ENCODE results near the gene INPP5E. TPM values are rescaled to one million over a fixed set of nuclear protein-coding genes. Genes with fewer than 3 reads are reported as not detected.
A peak's percentile ranks its signal among the peaks of the same experiment; 100 is the strongest.

Gene INPP5E
- total RNA-seq, 1 donor, result 8.3 TPM

DNA sequence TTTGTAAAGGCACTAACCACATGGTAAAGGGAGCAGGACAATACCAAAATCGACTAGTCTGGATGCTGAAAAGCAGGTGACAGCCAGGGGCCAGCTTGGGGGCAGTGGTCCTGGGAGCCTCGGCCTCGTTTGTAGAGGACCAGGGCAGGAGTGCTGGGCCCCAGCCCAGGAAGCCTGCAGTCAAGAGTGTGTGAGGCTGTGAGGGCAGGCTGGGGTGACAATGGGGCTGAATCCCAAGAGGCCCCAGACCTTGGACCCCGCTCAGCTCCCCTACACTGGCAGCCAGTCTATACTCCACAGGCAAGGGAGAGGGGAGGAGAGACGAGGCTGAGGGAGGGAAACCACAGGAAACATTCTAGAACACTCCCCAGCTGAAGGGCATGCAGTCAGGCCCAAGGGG, 2.6 kb upstream of the INPP5E start:
- no peaks in the 10 kb centered on the region for H3K27me3 ChIP-seq (ENCODE audit: insufficient read depth, low read length)
- peaks cover 23% of the 10 kb centered on the region for H3K79me2 ChIP-seq (ENCODE audit: insufficient read depth, low read length)
- no peaks in the 10 kb centered on the region for H3K9me3 ChIP-seq (ENCODE audit: low read depth, low read length)
- no peak for DNase-seq (ENCODE audit: insufficient read length, low spot score, missing footprints)
- TF ChIP-seq, protein P1, sequence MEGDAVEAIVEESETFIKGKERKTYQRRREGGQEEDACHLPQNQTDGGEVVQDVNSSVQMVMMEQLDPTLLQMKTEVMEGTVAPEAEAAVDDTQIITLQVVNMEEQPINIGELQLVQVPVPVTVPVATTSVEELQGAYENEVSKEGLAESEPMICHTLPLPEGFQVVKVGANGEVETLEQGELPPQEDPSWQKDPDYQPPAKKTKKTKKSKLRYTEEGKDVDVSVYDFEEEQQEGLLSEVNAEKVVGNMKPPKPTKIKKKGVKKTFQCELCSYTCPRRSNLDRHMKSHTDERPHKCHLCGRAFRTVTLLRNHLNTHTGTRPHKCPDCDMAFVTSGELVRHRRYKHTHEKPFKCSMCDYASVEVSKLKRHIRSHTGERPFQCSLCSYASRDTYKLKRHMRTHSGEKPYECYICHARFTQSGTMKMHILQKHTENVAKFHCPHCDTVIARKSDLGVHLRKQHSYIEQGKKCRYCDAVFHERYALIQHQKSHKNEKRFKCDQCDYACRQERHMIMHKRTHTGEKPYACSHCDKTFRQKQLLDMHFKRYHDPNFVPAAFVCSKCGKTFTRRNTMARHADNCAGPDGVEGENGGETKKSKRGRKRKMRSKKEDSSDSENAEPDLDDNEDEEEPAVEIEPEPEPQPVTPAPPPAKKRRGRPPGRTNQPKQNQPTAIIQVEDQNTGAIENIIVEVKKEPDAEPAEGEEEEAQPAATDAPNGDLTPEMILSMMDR (IDR thresholded peaks at IDR 0.05; ENCODE audit: extremely low read depth, low read depth, low read length), result no peak
- H3K4me1 ChIP-seq (ENCODE audit: insufficient read depth, low read length), result peaks cover 24% of the 10 kb centered on the region
- peak overlapping the region; percentile 14 for H3K27ac ChIP-seq (ENCODE audit: low read depth, low read length)
- H3K36me3 ChIP-seq (ENCODE audit: insufficient read depth, low read length), result peaks cover 74% of the 10 kb centered on the region
- no peak overlapping the region for H3K4me3 ChIP-seq (ENCODE audit: insufficient read depth, low read length)
- no peak overlapping the region for H3K4me2 ChIP-seq (ENCODE audit: insufficient read depth, low read length)
- H4K20me1 ChIP-seq (ENCODE audit: insufficient read depth, low read length), result peaks cover 65% of the 10 kb centered on the region
- H2AFZ ChIP-seq (ENCODE audit: low read length), result no peak overlapping the region

DNA sequence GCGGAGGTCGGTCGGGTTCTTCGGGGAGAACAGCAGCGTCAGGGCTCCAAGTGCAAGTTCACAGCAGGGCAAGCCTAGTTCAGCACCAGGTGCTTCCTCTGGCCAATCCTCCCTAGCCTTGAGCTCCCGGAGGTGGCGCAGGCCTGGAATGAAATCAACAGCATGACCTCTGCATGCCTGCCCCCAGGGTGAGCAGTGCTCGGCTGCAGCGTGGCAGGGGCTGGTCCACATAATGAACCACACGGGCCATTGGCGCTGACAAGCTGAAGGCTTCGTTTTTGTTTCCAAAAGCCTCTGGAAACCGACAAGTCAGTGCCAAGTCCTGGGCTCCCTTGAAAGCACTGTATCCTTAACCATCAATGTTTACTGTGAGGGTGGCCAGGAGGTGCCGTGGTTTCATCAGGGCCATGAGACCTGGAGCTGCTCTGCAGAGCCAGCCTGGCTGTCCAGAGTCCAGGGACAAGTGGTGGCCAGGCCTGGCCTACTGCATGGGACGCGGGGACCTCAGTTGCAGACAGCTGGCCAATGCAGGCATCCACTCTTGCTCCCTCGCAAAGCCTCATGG, 2.1 kb upstream of the INPP5E start:
- no peak overlapping the region for H3K4me2 ChIP-seq (ENCODE audit: insufficient read depth, low read length)

DNA sequence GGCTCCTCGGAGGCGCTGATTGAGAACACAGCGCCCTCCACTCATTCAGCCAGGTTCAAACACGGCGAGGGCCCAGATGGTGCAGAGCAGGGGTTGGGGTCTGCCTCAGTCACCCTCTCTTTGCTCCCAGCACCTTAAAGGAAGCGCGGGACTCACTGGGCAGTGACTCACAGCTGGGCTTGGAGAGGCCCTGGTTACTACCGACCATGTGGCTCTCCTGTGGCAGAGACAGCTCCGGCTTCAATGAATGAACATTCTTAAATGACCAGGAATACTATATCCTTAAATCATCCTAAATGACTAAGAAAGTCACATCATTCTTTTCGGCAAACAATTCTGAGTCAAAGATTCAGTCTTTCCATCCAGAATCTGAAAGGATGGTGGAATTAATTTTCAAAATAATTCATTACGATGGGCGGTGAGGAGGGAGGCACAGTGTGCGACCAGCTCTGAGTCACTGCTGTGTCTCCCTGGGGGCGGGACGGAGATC, 1.6 kb upstream of the INPP5E start:
- Histone ChIP-seq H3K4me2 (ENCODE audit: insufficient read depth, low read length) (no peak overlapping the region), H3K27ac (ENCODE audit: low read depth, low read length) (peak overlapping the region; percentile 6), H4K20me1 (ENCODE audit: insufficient read depth, low read length) (peaks cover 70% of the 10 kb centered on the region), H3K4me3 (ENCODE audit: insufficient read depth, low read length) (no peak overlapping the region), H2AFZ (ENCODE audit: low read length) (no peak overlapping the region), H3K27me3 (ENCODE audit: insufficient read depth, low read length) (no peaks in the 10 kb centered on the region), H3K9me3 (ENCODE audit: low read depth, low read length) (no peaks in the 10 kb centered on the region), H3K4me1 (ENCODE audit: insufficient read depth, low read length) (peaks cover 27% of the 10 kb centered on the region), H3K36me3 (ENCODE audit: insufficient read depth, low read length) (peaks cover 64% of the 10 kb centered on the region), H3K79me2 (ENCODE audit: insufficient read depth, low read length) (peaks cover 33% of the 10 kb centered on the region)
- DNase-seq (ENCODE audit: insufficient read length, low spot score, missing footprints), result no peak
- TF ChIP-seq, protein P1 (IDR thresholded peaks at IDR 0.05; ENCODE audit: extremely low read depth, low read depth, low read length), result no peak

More for the DNA sequence above, 2.1 kb upstream of the INPP5E start:
- DNase-seq (ENCODE audit: insufficient read length, low spot score, missing footprints), result no peak
- Histone ChIP-seq H3K4me3 (ENCODE audit: insufficient read depth, low read length) (no peak overlapping the region), H4K20me1 (ENCODE audit: insufficient read depth, low read length) (peaks cover 69% of the 10 kb centered on the region), H3K79me2 (ENCODE audit: insufficient read depth, low read length) (peaks cover 28% of the 10 kb centered on the region), H3K9me3 (ENCODE audit: low read depth, low read length) (no peaks in the 10 kb centered on the region), H3K36me3 (ENCODE audit: insufficient read depth, low read length) (peaks cover 69% of the 10 kb centered on the region), H3K27me3 (ENCODE audit: insufficient read depth, low read length) (no peaks in the 10 kb centered on the region), H3K27ac (ENCODE audit: low read depth, low read length) (peak overlapping the region; percentile 14), H2AFZ (ENCODE audit: low read length) (no peak overlapping the region), H3K4me1 (ENCODE audit: insufficient read depth, low read length) (peaks cover 27% of the 10 kb centered on the region)
- TF ChIP-seq, protein P1 (IDR thresholded peaks at IDR 0.05; ENCODE audit: extremely low read depth, low read depth, low read length), result no peak

DNA sequence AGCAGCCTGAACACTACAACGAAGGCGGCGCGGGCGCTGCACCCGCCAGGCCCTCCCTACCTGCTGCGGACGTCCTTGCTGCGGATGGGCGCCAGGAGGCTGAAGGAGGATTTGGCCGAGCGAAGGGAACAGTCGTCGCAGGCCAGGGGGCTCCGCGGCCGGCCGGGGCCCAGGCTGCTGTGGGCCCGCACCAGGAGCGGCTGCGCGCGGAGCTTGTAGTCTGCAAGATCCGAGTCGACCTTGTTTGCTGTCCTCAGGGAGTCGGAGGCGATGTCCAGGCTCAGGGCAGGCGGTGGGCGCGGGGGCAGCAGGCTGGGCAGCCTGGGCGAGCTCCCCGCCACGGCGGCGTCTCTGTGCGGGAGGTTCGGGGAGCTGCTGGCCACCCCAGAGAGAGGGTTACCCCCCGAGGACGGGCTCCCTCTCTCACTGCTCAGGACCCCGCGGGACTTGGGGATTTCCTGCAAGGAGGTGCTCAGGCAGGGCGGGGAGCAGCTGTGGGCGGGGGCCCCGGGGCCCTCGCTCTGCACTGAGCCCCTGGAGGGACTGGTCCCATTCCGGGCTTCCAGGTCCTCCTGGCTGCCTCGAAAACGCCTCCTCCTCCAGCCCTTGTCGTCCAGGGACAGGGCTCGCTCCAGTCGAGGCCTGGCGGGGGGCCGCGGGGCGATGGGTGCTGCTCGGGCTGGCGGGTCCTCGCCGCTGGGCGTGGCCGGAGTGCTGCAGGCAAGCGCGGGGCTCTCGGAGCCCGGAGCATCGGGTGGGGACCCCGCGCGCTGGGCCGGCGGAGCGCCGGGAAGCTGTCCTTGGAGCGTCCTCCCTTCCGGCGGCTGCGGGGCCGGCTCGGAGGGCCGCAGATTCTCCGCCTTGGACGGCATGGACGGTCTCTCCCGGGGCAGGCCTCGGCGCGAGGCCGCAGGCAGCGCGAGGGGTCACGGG, 831 bp downstream of the INPP5E start:
- TF ChIP-seq, protein P1 (IDR thresholded peaks at IDR 0.05; ENCODE audit: extremely low read depth, low read depth, low read length), result no peak
- Histone ChIP-seq H3K27me3 (ENCODE audit: insufficient read depth, low read length) (no peaks in the 10 kb centered on the region), H3K4me1 (ENCODE audit: insufficient read depth, low read length) (peaks cover 27% of the 10 kb centered on the region), H3K9me3 (ENCODE audit: low read depth, low read length) (no peaks in the 10 kb centered on the region), H3K36me3 (ENCODE audit: insufficient read depth, low read length) (peaks cover 40% of the 10 kb centered on the region), H3K79me2 (ENCODE audit: insufficient read depth, low read length) (peaks cover 57% of the 10 kb centered on the region), H3K27ac (ENCODE audit: low read depth, low read length) (peak overlapping the region; percentile 41), H3K4me2 (ENCODE audit: insufficient read depth, low read length) (peak overlapping the region; percentile 81), H2AFZ (ENCODE audit: low read length) (no peak overlapping the region), H3K4me3 (ENCODE audit: insufficient read depth, low read length) (peak overlapping the region; percentile 84), H4K20me1 (ENCODE audit: insufficient read depth, low read length) (peaks cover 71% of the 10 kb centered on the region)
- peak; percentile 96 for DNase-seq (ENCODE audit: insufficient read length, low spot score, missing footprints)

Measured in osteoblast (primary cell).